ENCODE data around the gene KXD1. TPM values are rescaled to one million over a fixed set of nuclear protein-coding genes. Genes with fewer than 3 reads are reported as not detected.

The KXD1 gene
- total and polyA plus RNA-seq, 4 donors: 51.3 to 117 (median 74.8) TPM

DNA sequence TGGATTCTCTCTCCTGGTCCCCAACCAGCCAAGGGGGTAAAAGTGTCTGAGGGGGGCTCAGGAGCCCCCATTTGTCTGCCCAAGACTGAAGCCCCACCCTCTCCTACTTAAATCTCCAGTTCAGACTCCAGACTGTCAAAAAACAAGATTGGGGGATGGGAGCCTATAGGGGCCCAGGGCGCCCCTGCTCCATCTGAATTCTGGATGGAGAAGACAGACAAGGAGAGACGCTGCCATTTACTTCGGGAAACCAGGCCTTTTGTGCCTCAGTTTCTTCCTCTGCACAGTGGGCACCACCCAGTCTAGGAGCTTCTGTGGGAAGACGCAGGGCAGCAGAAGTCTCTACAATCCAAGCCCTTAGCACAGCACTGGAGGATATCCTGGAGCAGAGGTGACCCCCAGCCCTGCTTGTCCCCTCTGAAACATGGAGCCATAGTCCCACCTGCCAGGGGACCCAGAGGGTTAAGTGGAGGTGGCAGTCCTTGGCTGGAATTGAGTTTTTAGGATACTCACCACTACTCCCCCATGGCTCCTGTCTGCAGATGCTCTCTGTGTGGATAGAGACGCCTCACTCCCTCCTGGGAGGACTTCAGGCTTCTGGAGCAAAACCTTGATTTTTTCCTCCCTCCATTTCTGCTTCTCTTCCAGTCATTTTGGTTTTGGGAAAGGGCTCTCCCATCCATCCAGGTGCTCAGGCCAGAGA is 50.6 kb downstream of the KXD1 start:
- no peak for TF ChIP-seq CTCF (IDR thresholded peaks at IDR 0.05; ENCODE audit: control extremely low read depth, extremely low read depth)
- ATAC-seq (ENCODE audit: insufficient read depth, low FRiP score) (no peak), DNase-seq (no peak)
- Histone ChIP-seq H3K27me3 (ENCODE audit: control insufficient read depth in 3 of 3, insufficient read depth in 3 of 3, low read length in 2 of 3) (peaks cover 0 to 61% (median 47%) of the 10 kb centered on the region in 3 donors), H3K36me3 (ENCODE audit: control insufficient read depth in 4 of 4, insufficient read depth in 4 of 4, low read length in 4 of 4) (no peaks in the 10 kb centered on the region), H3K9me3 (ENCODE audit: control insufficient read depth in 4 of 4, insufficient read depth in 3 of 4, low read length in 3 of 4) (peaks cover 0 to 4% (median 0%) of the 10 kb centered on the region in 4 donors), H3K4me1 (ENCODE audit: control insufficient read depth in 5 of 5, insufficient read depth in 5 of 5, low read length in 5 of 5) (peaks cover 0 to 31% (median 15%) of the 10 kb centered on the region in 5 donors), H3K9ac (ENCODE audit: insufficient read depth in 1 of 2, low read length in 2 of 2) (no peak overlapping the region), H3K27ac (ENCODE audit: low read depth in 1 of 2, low read length in 1 of 2) (no peak overlapping the region), H3K4me3 (no peak overlapping the region)
- 19 to 40% methylated on average over 5 of the region's 5 CpGs for WGBS, 2 donors

GRCh38 chr19:18608805-18609716 is 51.4 kb downstream of the KXD1 start:
- TF ChIP-seq CTCF (IDR thresholded peaks at IDR 0.05; ENCODE audit: control extremely low read depth, extremely low read depth): no peak
- Histone ChIP-seq H3K9me3 (ENCODE audit: control insufficient read depth in 4 of 4, insufficient read depth in 3 of 4, low read length in 3 of 4) (peaks cover 0 to 4% (median 0%) of the 10 kb centered on the region in 4 donors), H3K4me3 (no peak overlapping the region), H3K27ac (ENCODE audit: low read depth in 1 of 2, low read length in 1 of 2) (no peak overlapping the region), H3K4me1 (ENCODE audit: control insufficient read depth in 5 of 5, insufficient read depth in 5 of 5, low read length in 5 of 5) (peaks cover 0 to 27% (median 15%) of the 10 kb centered on the region in 5 donors), H3K36me3 (ENCODE audit: control insufficient read depth in 4 of 4, insufficient read depth in 4 of 4, low read length in 4 of 4) (no peaks in the 10 kb centered on the region), H3K27me3 (ENCODE audit: control insufficient read depth in 3 of 3, insufficient read depth in 3 of 3, low read length in 2 of 3) (peaks cover 0 to 67% (median 47%) of the 10 kb centered on the region in 3 donors), H3K9ac (ENCODE audit: insufficient read depth in 1 of 2, low read length in 2 of 2) (no peak overlapping the region)
- WGBS, 2 donors: 46 to 59% methylated on average over 9 of the region's 9 CpGs
- no peak for ATAC-seq (ENCODE audit: insufficient read depth, low FRiP score)
- DNase-seq: no peak

DNA sequence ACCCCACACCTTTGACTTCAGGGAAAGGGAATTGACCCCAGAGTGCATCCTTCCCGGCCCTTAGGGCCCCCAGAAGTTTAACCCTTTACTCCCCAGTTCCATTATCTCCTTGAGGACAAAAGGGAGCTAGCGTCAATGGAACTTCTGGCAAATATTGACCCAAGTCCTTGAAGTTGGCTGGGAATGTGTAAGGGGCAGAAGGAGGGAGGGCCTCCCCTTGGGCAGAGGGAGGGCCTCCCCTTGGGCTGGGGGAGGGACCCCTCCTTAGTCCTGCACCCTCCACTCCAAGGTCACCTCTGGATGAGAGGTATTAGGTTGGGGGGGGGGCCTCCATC is 52.0 kb downstream of the KXD1 start:
- no peak for TF ChIP-seq CTCF (IDR thresholded peaks at IDR 0.05; ENCODE audit: control extremely low read depth, extremely low read depth)
- WGBS, 2 donors: 23 to 26% methylated on average over 2 of the region's 2 CpGs
- peaks cover 0 to 67% (median 52%) of the 10 kb centered on the region in 3 donors for H3K27me3 ChIP-seq (ENCODE audit: control insufficient read depth in 3 of 3, insufficient read depth in 3 of 3, low read length in 2 of 3)
- peaks cover 0 to 23% (median 15%) of the 10 kb centered on the region in 5 donors for H3K4me1 ChIP-seq (ENCODE audit: control insufficient read depth in 5 of 5, insufficient read depth in 5 of 5, low read length in 5 of 5)
- H3K9me3 ChIP-seq (ENCODE audit: control insufficient read depth in 4 of 4, insufficient read depth in 3 of 4, low read length in 3 of 4): peaks cover 0 to 4% (median 0%) of the 10 kb centered on the region in 4 donors
- ATAC-seq (ENCODE audit: insufficient read depth, low FRiP score) (no peak), DNase-seq (peak; percentile 60 to 79 (median 60))
- no peak overlapping the region for H3K4me3 ChIP-seq
- H3K27ac ChIP-seq (ENCODE audit: low read depth in 1 of 2, low read length in 1 of 2): no peak overlapping the region
- H3K9ac ChIP-seq (ENCODE audit: insufficient read depth in 1 of 2, low read length in 2 of 2): no peak overlapping the region
- no peaks in the 10 kb centered on the region for H3K36me3 ChIP-seq (ENCODE audit: control insufficient read depth in 4 of 4, insufficient read depth in 4 of 4, low read length in 4 of 4)
